Neural progenitor cell (in vitro differentiated cells): ENCODE data around the gene MYO7B.

Source experiments
- CTCF ChIP-seq: fragments of 200-600 bp; sonication (generic); IDR thresholded peaks from 2 replicates; pipeline ENCODE4 v1.5.1; 2017; ENCODE audit warnings: antibody characterized with exemption, mild to moderate bottlenecking
- EZH2 ChIP-seq: fragments of 200-600 bp; sonication (generic); IDR thresholded peaks from 2 replicates; pipeline ENCODE4 v1.6.1; 2017; ENCODE audit warnings: antibody characterized with exemption, mild to moderate bottlenecking, moderate library complexity
- EZH2phosphoT487 ChIP-seq: fragments of 200-600 bp; sonication (generic); IDR thresholded peaks from 2 replicates; pipeline ENCODE4 v1.6.1; 2017; ENCODE audit warnings: antibody characterized with exemption

GRCh38 chr2:127678531-127678930, 143.0 kb downstream of the MYO7B start:
- TF ChIP-seq CTCF (no peak), EZH2 (no peak), EZH2phosphoT487 (no peak)
